ENCODE measurements around the gene TNIK. TPM values are rescaled to one million over a fixed set of nuclear protein-coding genes. Genes with fewer than 3 reads are reported as not detected.

The TNIK gene
- total RNA-seq, 1 experiment from 2014 or later, result 7.0 TPM

GRCh38 chr3:171491361-171491760 lies 31.2 kb upstream of the TNIK start:
- no TSS peak for BruUV-seq (replicated peaks)

GRCh38 chr3:171490901-171491300 lies 30.7 kb upstream of the TNIK start:
- H2AFZ ChIP-seq (ENCODE audit: low read length), result no peak overlapping the region
- no peak for TF ChIP-seq EZH2phosphoT487 (IDR thresholded peaks at IDR 0.05; ENCODE audit: borderline replicate concordance, low read length)
- TF ChIP-seq EZH2 (IDR thresholded peaks at IDR 0.05; ENCODE audit: low read length, unreplicated experiment), result no peak
- TF ChIP-seq CTCF (conservative IDR thresholded peaks at IDR 0.05; ENCODE audit: low read depth, low read length), result no peak
- CTCF ChIA-PET, result no interaction called here

More at GRCh38 chr3:171491361-171491760, 31.2 kb upstream of the TNIK start:
- DNase-seq (no peak), ATAC-seq (no peak)
- ChIA-PET POLR2A (ENCODE audit: unreplicated experiment) (interaction anchor here (0.8 kb wide), 1 partner anchor 63 kb away, joined by 3 read pairs; no protein-coding TSS in a partner anchor), CTCF (no interaction called here)
- Histone ChIP-seq H4K20me1 (ENCODE audit: low read length) (no peaks in the 10 kb centered on the region), H3K27ac (ENCODE audit: low read length) (no peak overlapping the region), H3K9me2 (replicated peaks; ENCODE audit: low read length) (no peaks in the 10 kb centered on the region), H3K9ac (ENCODE audit: low read length) (no peak overlapping the region), H3K9me3 (ENCODE audit: low read length) (no peaks in the 10 kb centered on the region), H3K4me1 (ENCODE audit: insufficient read depth, low read length) (no peaks in the 10 kb centered on the region), H3F3A (ENCODE audit: low read length, unreplicated experiment) (no peaks in the 10 kb centered on the region), H2AFZ (ENCODE audit: low read length) (no peak overlapping the region), H3K79me2 (ENCODE audit: low read length) (no peaks in the 10 kb centered on the region), H3K36me3 (ENCODE audit: low read depth, low read length) (no peaks in the 10 kb centered on the region), H3K4me3 (ENCODE audit: low read length) (no peak overlapping the region), H3K4me2 (ENCODE audit: low read length) (no peak overlapping the region), H3K27me3 (ENCODE audit: low read length) (no peaks in the 10 kb centered on the region)
- intact Hi-C loops (cut with micrococcal nuclease), result no loop called here
- TF ChIP-seq EZH2 (IDR thresholded peaks at IDR 0.05; ENCODE audit: low read length, unreplicated experiment) (no peak), EZH2phosphoT487 (IDR thresholded peaks at IDR 0.05; ENCODE audit: borderline replicate concordance, low read length) (no peak), CTCF (conservative IDR thresholded peaks at IDR 0.05; ENCODE audit: low read depth, low read length) (no peak)

GRCh38 chr3:171489348-171489747 lies 29.1 kb upstream of the TNIK start:
- TF ChIP-seq EZH2phosphoT487 (IDR thresholded peaks at IDR 0.05; ENCODE audit: borderline replicate concordance, low read length) (no peak), CTCF (conservative IDR thresholded peaks at IDR 0.05; ENCODE audit: low read depth, low read length) (no peak), EZH2 (IDR thresholded peaks at IDR 0.05; ENCODE audit: low read length, unreplicated experiment) (no peak)
- H3K79me2 ChIP-seq (ENCODE audit: low read length), result no peaks in the 10 kb centered on the region
- intact Hi-C loops (cut with micrococcal nuclease), result no loop called here
- ChIA-PET CTCF (no interaction called here), POLR2A (ENCODE audit: unreplicated experiment) (no interaction called here)
- no peak overlapping the region for H3K27ac ChIP-seq (ENCODE audit: low read length)
- no TSS peak for BruUV-seq (replicated peaks)
- H3K9me3 ChIP-seq (ENCODE audit: low read length), result no peaks in the 10 kb centered on the region
- H3K4me1 ChIP-seq (ENCODE audit: insufficient read depth, low read length), result no peaks in the 10 kb centered on the region
- ATAC-seq (no peak), DNase-seq (no peak)
- no peaks in the 10 kb centered on the region for H3K9me2 ChIP-seq (replicated peaks; ENCODE audit: low read length)
- no peaks in the 10 kb centered on the region for H3K36me3 ChIP-seq (ENCODE audit: low read depth, low read length)
- no peak overlapping the region for H3K4me2 ChIP-seq (ENCODE audit: low read length)
- no peaks in the 10 kb centered on the region for H3F3A ChIP-seq (ENCODE audit: low read length, unreplicated experiment)
- no peaks in the 10 kb centered on the region for H3K27me3 ChIP-seq (ENCODE audit: low read length)
- H4K20me1 ChIP-seq (ENCODE audit: low read length), result no peaks in the 10 kb centered on the region
- no peak overlapping the region for H3K4me3 ChIP-seq (ENCODE audit: low read length)
- no peak overlapping the region for H2AFZ ChIP-seq (ENCODE audit: low read length)
- no peak overlapping the region for H3K9ac ChIP-seq (ENCODE audit: low read length)

More at GRCh38 chr3:171490901-171491300, 30.7 kb upstream of the TNIK start:
- H3K9me2 ChIP-seq (replicated peaks; ENCODE audit: low read length), result no peaks in the 10 kb centered on the region
- no peak overlapping the region for H3K9ac ChIP-seq (ENCODE audit: low read length)
- H3K36me3 ChIP-seq (ENCODE audit: low read depth, low read length), result no peaks in the 10 kb centered on the region
- no peak for ATAC-seq
- no peaks in the 10 kb centered on the region for H3K79me2 ChIP-seq (ENCODE audit: low read length)
- H4K20me1 ChIP-seq (ENCODE audit: low read length), result no peaks in the 10 kb centered on the region
- no peak overlapping the region for H3K27ac ChIP-seq (ENCODE audit: low read length)
- intact Hi-C loops (cut with micrococcal nuclease), result no loop called here
- H3K9me3 ChIP-seq (ENCODE audit: low read length), result no peaks in the 10 kb centered on the region
- BruUV-seq (replicated peaks), result no TSS peak
- no peaks in the 10 kb centered on the region for H3F3A ChIP-seq (ENCODE audit: low read length, unreplicated experiment)
- H3K4me3 ChIP-seq (ENCODE audit: low read length), result no peak overlapping the region
- H3K4me2 ChIP-seq (ENCODE audit: low read length), result no peak overlapping the region
- no peaks in the 10 kb centered on the region for H3K4me1 ChIP-seq (ENCODE audit: insufficient read depth, low read length)
- no peak for DNase-seq
- POLR2A ChIA-PET (ENCODE audit: unreplicated experiment), result interaction anchor here (0.8 kb wide), 1 partner anchor 63 kb away, joined by 3 read pairs; no protein-coding TSS in a partner anchor
- H3K27me3 ChIP-seq (ENCODE audit: low read length), result no peaks in the 10 kb centered on the region
